Right renal cortex interstitium (tissue), 3 donors: Measurements from ENCODE around the gene GPR148. TPM values are rescaled to one million over a fixed set of nuclear protein-coding genes. Genes with fewer than 3 reads are reported as not detected.
A peak's percentile ranks its signal among the peaks of the same experiment; 100 is the strongest.

Experiments
- DNase-seq, 3 donors: peaks; one replicate each; pipeline ENCODE4 v3.0.0-alpha.2; 2013; ENCODE audit warnings: low read depth in 3 of 3, low spot score in 2 of 3
- polyA plus RNA-seq, 3 donors: library from polyadenylated mRNA; unstranded; fragments of 120-200 nt; gene quantifications; one replicate each; pipeline ENCODE4 v1.2.1, GENCODE V29; 2013; ENCODE audit not compliant: insufficient read length in 3 of 3

GPR148 gene
- polyA plus RNA-seq, 3 donors, result not detected

DNA sequence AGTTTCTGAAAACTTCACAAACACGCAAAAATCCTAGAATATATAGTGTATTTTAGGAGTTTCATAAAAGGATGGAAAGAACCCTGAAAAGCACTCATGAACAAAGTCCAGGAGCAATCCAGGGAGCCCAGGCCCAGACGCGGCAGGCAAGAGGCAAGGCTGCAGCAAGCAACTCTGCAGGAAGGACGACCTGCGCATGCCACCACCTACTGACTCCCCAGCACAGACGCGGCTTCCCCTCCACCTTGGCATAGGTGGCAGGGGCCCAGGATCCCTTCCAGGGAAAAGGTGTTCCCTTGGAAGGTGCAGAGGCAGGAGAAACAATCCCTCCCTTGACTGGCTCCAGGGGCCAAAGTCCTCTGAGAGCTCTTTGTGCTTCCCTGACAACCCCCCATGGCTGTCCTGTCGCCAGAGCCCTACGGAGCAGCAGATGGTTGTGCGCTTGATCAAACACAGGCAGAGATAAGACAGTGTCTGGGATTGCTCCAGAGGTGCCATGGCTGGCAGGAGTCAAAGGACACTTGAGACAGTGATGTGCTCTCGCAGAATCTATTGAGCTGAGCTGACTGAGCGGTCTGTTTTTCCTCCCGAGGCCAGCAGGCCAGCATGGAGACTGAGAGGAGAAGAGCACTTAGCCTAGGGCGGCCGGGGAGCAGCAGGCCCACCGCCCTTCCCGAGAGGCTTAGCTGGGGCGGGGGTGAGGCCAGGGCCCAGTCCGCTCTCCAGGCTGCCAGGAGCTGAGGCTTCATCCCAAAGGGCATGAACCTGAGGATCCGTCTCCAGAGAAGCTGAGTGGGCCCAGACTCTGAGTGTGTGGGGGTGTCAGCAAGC lies 15.6 kb downstream of the GPR148 start:
- DNase-seq, result no peak

DNA sequence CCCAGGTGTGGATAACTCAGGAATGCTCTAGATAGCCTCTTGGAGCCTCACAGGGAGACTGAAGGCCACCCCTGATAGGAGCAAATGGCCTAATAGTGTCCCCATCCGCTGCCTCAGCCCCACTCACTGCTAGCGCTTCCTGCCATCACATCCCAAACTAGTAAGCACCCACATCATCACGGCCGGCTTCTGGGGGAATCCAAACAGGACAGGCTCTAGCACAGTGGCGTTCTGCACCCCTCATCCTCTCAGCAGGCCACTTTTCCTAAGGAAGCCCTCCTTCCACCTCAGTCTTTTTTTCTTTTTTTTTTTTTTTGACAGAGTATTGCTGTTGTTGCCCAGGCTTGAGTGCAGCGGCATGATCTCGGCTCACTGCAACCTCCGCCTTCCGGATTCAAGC lies 20.2 kb downstream of the GPR148 start:
- no peak for DNase-seq

DNA sequence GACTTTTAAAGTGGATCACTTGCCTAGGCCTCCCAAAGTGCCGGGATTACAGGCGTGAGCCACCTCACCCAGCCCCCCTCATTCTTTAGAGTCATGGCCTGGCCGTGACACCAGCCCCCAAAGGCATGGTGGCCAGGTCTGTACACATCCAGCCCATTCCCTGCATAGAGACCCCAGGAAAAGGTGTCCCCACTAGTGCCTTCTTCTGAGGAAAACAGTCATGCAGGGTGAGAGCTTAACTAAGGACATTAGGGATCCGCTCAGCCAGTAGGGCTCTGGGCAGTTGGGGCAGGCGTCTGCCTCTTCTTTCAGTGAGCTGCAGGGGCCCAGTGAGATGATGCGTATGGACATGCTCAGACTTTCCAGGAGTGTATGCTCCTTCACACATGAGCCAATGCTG lies 20.8 kb downstream of the GPR148 start:
- no peak for DNase-seq

DNA sequence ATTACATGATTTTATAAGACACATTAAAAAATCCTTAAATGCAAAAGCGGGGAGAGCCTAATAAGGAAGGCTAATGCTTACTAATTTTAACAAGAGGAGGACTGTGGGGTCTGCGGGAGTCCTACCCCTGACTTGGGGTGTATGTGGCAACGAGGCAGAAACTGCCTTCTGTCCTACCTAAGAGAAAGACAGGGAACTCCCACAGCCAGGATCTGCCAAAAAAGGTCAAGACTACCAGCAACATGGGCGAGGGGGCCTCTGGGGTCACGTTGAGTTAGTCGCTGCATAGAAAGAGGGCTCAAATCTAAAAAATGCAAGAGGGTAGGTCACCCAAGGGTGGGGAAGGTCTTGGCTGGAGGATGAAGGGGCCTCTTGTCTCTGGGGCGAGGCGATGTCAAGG lies 25.9 kb downstream of the GPR148 start:
- DNase-seq, result no peak

DNA sequence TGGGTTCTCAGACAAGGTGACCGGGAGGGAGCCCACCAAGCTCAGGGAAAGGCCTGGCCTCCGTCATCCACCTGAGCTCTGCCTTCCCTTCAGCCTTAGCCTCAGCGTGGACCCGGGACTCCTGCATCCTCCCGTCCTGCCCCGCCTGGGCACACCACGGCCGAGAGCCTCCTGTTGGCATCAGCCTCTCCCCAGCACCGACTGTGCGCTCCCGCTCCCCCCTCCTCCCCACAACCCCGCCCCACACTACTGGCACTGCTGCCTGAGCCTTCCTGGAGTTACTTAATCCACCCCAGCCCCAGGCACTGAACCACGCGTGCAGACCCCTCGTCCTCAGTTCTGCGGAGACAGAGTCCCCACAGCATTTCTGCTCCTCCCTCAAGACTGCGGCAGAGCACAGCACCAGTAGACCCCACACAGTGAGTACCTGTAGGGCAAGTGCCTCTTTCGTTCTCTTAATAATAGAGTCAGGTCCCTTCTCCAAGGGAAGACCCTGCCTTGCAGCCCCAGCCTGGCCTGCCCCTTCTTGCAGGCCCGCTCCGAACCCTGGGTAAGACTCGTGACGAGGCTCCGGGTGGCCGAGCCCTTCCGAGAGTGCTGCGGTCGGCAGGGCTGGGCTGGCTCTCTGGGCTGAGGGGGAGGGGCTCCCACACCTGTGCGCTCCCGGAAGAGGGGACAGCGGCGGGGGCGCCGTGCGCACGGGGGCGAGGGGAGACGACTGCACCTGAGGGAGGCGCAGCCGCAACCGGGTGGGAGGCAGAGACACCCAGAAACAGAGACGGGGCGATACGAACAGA lies 26.6 kb downstream of the GPR148 start, which contains the start of gene AMER3:
Gene AMER3 (plus strand): TSS at position 285 of the 797 bp plus-strand sequence. CDS start 6,533 bp downstream, outside the sequence.
- DNase-seq, result peak in 1 of 3 donors; percentile 4

DNA sequence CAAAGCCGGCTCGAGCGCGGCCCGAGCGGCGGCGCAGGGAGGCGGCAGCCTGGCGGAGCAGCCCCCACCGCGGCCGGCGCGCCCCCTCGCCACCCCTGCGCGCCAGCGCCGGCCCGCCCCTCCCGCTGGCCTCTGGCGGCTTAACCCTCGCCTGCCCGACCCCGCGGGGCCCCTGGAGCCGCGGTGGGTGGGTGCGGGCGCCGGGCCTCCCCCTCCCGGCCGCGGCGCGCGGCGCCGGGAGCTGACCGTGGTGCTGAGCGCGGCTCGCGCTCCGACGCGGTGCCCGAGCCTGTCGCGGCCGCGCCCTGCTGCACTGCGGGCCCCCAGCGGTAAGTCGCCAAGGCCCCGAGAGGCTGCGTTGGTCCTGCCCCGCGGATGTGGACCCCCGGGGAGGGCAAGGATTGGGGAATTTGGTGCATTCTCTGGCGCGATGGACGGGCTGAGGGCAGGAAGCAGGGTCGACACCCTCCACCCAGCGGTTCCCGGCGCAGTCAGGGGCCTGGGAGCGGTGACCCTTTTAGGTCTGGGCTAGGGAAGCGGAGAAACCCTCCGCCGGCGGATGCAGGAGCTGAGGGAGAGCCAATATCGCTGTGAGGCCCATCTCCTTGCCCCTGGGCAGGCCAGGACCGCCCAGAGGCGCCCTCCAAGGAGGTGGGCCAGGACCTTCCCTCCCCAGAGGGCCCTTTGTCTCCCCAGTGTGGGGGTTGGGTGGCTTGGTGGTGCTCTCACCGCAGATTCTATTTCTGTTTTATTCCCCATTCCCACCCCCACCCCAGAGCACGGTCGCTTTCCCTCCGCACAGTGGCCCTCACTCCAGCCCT lies 27.4 kb downstream of the GPR148 start:
- peak; percentile 41 to 47 (median 41) for DNase-seq

DNA sequence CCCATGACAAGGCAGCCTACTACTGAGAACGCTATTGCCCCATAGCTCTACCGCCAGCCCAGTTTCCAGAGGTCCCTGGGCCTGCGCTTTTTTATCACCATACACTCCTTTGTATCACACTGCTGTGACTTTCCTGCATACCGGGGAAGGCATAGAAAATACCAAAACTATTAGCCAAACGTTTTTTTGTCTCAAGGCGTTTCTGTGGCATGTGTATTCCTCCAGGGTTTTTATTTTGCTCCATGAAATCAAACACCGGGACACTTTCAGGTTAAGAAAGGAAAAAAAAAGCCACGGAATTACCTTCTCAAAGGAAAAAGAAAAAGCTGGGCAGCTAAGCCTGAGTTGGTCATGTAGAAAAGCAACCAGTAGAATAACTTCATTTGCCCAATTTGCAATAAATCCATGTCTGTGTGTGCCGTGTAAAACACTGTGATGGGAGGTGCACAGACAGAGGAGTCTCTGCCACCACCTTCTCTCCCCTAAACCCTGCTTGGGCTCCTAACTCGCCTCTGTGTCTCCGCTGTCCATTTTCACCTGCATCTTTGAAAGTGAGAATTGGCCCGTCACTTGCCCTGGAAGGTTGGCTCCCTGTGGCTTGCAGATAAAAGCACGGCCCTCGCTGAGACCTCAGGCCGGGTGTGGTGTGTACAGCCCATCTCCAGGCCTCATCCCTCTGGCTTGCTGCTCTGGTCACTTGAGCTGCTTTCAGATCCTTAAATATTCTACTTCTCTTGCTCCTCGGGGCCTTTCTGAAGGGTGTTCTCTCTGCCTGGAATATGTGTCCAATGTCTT lies 28.2 kb downstream of the GPR148 start:
- DNase-seq, result no peak

DNA sequence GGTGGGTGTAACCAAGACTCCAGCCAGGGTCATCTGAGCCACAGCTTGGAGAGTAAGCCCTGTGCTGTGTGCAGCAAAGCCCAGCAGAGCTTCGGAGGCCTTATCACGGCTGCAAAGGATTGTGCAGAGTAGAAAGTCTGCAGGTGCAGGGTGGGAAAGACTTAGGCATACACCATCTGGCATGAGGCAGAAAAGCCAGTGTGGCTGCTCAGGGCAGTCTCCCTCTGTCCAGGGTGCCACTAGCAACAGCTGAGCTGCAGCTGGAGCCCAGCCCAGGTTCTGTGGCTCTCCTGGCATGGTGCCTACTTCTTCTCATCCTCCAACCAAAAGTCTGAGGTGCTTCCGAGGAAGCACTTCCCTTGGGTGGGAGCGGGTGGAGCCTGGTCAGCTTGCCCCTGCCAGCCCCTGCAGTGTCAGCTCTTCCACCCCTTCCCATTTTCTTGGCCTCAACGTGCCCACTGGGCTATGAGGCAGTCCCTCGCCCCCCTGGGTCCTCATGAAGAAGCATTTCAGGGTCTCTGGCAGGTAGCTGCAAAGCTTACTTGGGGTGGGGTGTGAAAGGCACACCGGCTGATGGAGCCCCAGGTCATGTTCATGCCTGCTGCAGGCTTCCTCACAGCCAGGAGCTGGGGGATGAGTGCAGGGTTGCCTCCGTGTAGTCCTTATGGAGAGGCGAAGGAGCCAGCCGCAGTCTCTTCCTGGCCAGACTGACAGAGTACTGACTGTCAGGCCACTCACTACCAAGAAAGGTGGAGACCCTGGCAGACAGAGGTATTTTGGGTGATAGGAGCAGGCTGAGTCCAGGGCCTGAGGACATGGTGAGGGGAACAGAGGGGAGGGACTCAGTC lies 31.3 kb downstream of the GPR148 start:
- DNase-seq, result no peak

DNA sequence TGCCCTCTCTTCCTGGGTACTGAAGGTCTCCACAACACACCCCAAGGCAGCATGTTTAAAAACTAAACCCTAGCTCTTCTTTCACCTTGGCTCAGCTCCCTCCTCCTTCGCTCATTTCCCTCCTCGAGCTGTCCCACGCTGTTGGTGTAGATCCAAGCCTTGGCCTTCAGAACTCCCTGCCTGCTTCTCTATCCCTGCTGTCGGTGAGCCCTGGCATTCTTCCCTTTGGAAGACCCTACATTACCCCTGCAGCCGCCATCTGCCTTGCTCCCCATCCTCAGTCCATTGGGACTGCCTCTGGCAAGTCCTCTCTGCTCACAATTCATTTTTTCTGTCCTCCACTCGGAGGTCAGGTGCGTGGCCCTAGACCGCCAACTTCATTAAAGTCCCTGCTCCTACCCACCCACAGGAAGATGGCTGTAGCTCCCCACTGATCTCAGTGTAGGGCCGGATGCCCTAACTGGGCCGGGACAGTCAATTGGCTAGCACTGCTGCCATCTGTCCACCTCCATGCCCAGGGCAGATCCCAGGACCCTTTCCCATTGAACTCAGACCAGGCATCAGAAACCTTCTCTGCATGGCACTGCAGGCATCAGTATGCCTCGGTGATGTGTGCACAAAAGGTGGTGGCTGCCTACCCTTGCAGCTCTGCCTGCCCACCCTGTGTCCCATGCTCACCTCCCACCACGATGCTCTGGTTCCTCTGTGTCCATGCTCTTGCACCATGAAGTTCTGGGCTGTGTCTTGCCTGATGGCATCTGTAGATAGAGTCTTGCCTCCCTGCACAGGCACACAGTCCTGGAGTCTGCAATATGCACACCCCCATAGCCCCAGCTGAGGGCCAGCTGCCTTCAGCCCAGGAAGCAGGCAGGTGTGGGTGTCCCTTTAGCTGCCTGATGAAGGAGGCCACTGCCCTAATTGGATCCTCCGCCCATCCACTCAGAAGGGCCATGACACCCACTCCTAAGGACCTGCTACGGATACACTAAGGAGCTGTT lies 32.2 kb downstream of the GPR148 start:
- no peak for DNase-seq

DNA sequence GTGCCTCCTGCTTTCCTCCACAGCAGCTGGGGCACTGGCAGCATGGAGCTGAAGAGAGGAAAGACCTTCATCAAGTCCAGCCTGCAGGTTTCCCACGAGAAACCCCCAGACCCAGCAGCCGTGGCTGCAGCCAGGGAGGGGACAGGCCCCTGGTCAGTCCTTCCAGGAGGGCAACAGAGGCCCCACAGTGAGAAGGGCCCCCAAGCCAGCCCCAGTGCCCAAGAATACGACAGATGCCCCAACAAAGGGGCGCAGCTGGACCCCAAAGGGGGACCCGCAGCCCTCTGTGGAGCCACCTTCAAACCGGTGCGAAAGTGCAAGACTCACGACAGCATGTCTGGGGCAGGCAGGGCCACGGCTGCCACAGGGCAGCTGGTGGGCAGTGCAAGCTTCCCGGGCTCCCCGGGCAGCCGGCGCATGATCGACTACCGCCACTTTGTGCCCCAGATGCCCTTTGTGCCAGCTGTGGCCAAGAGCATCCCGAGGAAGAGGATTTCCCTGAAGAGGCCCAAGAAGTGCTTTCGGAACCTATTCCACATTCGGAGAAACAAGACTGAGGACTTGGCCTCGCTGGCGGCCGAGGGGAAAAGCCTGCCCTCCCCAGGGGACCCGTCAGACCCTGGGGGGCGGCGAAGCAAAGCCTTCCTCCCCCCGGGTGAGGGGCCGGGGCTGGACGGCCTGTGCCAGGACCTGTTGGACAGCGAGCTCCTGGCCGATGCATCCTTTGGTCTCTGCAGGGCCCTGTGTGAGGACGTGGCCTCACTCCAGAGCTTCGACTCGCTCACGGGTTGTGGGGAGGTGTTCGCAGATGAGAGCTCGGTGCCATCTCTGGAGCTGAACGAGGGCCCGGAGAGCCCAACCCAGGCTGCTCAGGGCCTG lies 33.4 kb downstream of the GPR148 start:
- no peak for DNase-seq

DNA sequence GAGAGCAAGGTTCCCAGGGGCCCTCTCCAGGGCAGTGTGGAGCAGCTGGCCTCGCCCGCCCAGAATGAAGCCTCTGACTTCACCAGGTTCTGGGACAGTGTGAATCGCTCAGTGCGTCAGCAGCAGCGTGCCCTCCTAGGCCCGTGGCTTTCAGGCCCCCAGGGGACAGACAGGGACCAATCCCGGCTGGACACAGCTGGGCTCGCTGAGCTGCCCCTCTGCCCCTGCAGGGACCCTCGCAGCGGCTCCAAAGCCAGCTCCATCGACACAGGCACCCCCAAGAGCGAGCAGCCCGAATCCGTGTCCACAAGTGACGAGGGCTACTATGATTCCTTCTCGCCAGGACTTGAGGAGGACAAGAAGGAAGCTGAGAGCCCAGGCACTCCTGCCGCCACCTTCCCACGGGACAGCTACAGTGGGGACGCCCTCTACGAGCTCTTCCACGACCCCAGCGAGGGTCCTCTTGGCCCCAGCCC lies 34.1 kb downstream of the GPR148 start:
- no peak for DNase-seq

DNA sequence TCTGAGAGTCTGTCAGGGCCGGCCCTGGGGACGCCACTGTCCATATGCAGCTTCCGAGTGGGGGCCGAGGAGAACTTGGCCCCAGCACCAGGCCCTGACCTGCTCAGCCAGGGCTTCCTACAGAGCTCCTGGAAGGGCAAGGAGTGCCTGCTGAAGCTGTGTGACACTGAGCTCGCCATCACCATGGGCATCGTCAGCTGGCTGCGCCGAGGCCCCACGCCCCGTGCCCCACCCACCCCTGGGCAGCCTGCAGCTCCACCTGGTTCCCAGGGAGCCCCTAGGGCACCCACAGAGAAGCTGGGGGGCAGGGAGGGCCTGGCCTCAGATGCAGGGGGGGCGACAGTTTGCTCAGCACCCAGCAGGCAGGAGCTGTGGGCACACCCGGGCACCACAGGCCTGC lies 34.5 kb downstream of the GPR148 start:
- no peak for DNase-seq

DNA sequence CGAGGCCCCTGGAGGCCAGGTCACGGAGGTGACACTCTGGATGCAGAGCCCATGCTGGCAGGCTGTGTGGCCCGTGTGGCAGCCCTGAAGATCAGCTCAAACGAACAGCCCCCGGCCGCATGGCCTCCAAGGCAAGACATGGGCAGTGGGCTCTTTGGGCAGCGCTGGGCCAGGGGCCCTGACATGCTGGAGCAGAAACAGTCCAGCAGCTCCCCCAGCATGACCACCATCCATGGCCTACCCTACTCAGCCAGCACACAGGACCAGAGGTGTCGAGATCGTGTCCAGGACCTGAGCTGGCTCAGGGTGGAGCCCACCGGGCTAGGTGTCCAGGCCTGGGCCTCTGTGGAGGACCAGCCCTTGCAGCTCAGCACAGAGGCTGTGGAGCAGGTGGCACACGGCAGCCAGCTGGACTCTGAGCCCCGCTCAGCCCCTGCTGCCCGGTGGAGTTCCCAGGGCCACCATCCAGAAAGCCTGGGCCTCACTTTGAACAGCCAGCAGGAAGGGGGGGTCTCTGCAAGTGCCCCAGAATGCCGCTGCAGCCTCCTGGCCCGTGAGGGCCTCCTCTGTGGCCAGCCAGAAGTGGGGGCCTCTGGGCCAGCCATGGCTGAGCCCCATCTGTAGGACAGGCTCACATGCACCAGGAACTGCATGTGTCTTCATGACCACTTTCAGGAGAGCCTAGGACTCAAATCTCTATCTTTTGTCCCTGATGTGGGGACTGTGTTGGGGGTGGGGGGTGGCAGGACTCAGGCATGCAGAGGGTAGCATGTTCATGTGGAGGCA lies 35.4 kb downstream of the GPR148 start:
- no peak for DNase-seq

DNA sequence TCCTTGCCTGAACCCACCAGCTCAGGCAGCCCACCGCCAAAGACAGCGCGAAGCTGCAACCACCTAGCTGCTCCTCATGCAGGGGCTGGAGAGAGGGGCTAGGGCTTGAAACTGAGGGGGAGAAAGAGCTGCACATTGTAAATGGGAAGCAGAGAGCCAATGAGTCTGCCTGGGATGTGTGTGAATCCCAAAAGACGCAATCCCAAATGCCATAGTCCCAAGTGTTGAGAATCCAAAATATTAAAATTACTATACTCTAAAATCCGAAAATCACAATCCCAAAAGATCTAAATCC lies 35.9 kb downstream of the GPR148 start:
- DNase-seq, result no peak

DNA sequence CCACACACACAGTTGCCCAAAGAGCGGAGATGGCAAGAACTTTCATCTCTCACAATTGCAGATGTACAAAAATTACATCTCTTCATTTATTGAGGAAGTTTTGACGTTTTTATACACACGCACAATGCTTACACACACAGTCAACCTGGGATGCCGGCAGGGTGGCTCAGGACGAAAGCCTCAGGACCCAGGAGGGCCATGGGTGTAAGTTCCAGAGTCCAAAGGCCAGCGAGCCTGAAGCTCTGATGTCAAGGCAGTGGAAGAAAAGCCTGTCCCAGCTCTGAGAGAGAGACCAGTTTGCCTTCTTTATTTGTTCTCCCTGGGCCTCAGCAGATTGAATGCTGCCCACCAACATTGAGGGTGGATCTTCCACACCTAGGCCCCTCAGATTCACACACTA lies 36.6 kb downstream of the GPR148 start:
- DNase-seq, result no peak

DNA sequence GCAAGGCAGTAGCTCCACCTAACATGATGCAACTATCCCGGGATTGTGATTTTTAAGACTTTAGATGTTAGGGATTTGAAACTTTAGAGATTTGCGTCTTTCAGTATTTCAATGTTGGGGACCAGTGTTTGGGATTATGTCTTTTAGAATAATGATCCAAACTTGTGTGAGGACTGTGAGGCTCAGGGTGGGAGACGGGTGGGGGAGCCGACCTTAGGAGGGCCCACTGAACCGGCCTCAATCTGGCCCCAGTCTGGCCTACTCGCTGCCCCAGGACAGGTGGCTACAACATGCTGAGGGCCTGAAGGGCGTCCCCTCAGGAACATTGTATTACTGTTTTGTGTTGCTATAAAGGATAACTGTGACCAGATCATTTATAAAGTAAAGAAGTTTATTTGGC lies 37.2 kb downstream of the GPR148 start:
- no peak for DNase-seq
